Measurements from ENCODE around the gene FAM151B. TPM values are rescaled to one million over a fixed set of nuclear protein-coding genes. Genes with fewer than 3 reads are reported as not detected.

The FAM151B gene
- total and polyA plus RNA-seq, 2 of the 8 experiments (the other 6 are each of a cell fraction or from before 2014, with no cell fraction given), result 0.62 to 1.1 TPM

DNA sequence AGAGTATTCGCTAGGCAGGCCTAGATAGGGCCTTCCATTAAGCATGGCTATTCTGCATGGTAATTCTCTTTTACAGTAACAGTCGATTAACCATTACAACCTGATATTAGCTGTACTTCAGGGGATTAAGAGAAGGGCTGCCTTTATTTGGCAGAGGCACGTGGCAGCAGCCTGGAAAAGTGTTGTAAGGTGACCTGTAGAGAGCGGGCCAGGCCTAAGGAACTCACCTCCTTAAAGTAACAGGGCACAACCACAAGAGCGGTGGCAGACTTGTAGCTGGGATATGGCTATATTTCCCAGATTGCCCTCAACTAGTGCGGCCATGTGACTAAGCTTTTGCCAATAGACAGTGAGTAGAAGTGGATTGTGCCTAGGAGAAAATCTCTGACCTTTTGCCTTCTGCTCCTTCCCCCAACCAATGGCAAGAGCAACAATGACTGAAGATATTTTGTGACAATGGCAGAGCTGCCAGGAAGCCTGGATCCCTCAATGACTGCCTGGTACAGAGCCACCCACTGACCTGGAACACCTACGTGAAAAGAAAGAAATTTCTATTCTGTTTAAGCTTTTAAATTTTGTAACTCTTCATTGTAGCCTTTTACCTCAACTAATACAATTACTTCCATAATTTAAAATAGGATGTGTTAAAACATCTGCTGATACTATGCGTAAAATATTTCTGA, 101.1 kb downstream of the FAM151B start:
- Histone ChIP-seq H2BK120ac (replicated peaks; ENCODE audit: low read depth, low read length) (no peak overlapping the region), H2BK20ac (ENCODE audit: low read length) (no peak overlapping the region), H3K14ac (ENCODE audit: insufficient read length) (no peak overlapping the region), H3K56ac (replicated peaks; ENCODE audit: insufficient read length, low read depth, low read length) (no peak overlapping the region), H3K4me1 (replicated peaks in 1 of 4; ENCODE audit: control insufficient read depth in 3 of 4, insufficient read depth in 4 of 4, low read length in 3 of 4) (no peaks in the 10 kb centered on the region; a peak in 1 of 7 replicates), H3K27ac (ENCODE audit: low read depth, low read length) (no peak overlapping the region), H4K20me1 (replicated peaks in 1 of 2; ENCODE audit: control insufficient read depth in 1 of 2, insufficient read depth in 2 of 2, low read length in 2 of 2) (no peaks in the 10 kb centered on the region), H2AFZ (ENCODE audit: low read length) (peak overlapping the region; percentile 55), H2BK12ac (ENCODE audit: low read depth, low read length) (no peak overlapping the region), H3K27me3 (replicated peaks in 1 of 4; ENCODE audit: control insufficient read depth in 3 of 4, extremely low read depth in 1 of 4, insufficient read depth in 3 of 4, low read length in 3 of 4) (no peaks in the 10 kb centered on the region), H2BK5ac (ENCODE audit: low read depth, low read length) (no peak overlapping the region), H3K4ac (replicated peaks; ENCODE audit: insufficient read length, low read depth, low read length) (no peak overlapping the region), H3K9me3 (ENCODE audit: insufficient read depth in 2 of 2, low read depth in 1 of 2, low read length in 1 of 2) (no peaks in the 10 kb centered on the region), H3K18ac (ENCODE audit: extremely low read depth, low read length) (no peak overlapping the region), H3K23me2 (ENCODE audit: low read depth, low read length) (no peaks in the 10 kb centered on the region), H3K4me3 (ENCODE audit: extremely low read depth in 1 of 4, insufficient read depth in 2 of 4, low read depth in 3 of 4, low read length in 4 of 4) (no peak overlapping the region), H3K23ac (ENCODE audit: insufficient read length) (no peak overlapping the region), H3K79me2 (ENCODE audit: control insufficient read depth in 1 of 2, insufficient read depth in 2 of 2, low read length in 2 of 2) (no peaks in the 10 kb centered on the region), H2AK5ac (ENCODE audit: low read depth, low read length) (no peak overlapping the region), H4K91ac (replicated peaks; ENCODE audit: insufficient read length, low read length) (no peak overlapping the region), H4K5ac (ENCODE audit: insufficient read length, low read depth, low read length) (no peak overlapping the region), H3K4me2 (ENCODE audit: insufficient read depth in 1 of 2, low read depth in 2 of 2, low read length in 2 of 2) (no peak overlapping the region), H2BK15ac (ENCODE audit: low read length) (no peak overlapping the region), H3K79me1 (ENCODE audit: low read depth, low read length) (no peaks in the 10 kb centered on the region), H4K8ac (ENCODE audit: extremely low read depth, insufficient read depth, low read length) (no peak overlapping the region), H3K9ac (replicated peaks in 1 of 4; ENCODE audit: extremely low read depth in 1 of 4, low read depth in 3 of 4, low read length in 3 of 4) (no peak overlapping the region; a peak in 1 of 7 replicates), H3K36me3 (ENCODE audit: control insufficient read depth in 2 of 4, insufficient read depth in 4 of 4, low read length in 3 of 4) (no peaks in the 10 kb centered on the region)
- TF ChIP-seq, protein P1, sequence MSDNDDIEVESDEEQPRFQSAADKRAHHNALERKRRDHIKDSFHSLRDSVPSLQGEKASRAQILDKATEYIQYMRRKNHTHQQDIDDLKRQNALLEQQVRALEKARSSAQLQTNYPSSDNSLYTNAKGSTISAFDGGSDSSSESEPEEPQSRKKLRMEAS (IDR thresholded peaks at IDR 0.05), result no peak
- no peak for TF ChIP-seq ZNF274 (IDR thresholded peaks at IDR 0.05; ENCODE audit: borderline replicate concordance, extremely low read depth, low read length)
- TF ChIP-seq, protein P2, sequence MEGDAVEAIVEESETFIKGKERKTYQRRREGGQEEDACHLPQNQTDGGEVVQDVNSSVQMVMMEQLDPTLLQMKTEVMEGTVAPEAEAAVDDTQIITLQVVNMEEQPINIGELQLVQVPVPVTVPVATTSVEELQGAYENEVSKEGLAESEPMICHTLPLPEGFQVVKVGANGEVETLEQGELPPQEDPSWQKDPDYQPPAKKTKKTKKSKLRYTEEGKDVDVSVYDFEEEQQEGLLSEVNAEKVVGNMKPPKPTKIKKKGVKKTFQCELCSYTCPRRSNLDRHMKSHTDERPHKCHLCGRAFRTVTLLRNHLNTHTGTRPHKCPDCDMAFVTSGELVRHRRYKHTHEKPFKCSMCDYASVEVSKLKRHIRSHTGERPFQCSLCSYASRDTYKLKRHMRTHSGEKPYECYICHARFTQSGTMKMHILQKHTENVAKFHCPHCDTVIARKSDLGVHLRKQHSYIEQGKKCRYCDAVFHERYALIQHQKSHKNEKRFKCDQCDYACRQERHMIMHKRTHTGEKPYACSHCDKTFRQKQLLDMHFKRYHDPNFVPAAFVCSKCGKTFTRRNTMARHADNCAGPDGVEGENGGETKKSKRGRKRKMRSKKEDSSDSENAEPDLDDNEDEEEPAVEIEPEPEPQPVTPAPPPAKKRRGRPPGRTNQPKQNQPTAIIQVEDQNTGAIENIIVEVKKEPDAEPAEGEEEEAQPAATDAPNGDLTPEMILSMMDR (IDR thresholded peaks at IDR 0.05; ENCODE audit: control extremely low read depth in 1 of 3, insufficient read depth in 1 of 3, low read depth in 1 of 3, low read length in 3 of 3), result peak in 1 of 3 experiments; percentile 18; a peak in 2 of 4 replicates
- peak; percentile 20 to 36; a peak in 2 of 4 replicates for TF ChIP-seq RAD21 (IDR thresholded peaks at IDR 0.05 in 1 of 2, conservative IDR thresholded peaks at IDR 0.05 in 1 of 2; ENCODE audit: low read depth in 2 of 2, low read length in 2 of 2)
- TF ChIP-seq JUN (IDR thresholded peaks at IDR 0.05; ENCODE audit: low read depth, low read length), result no peak
- 75% methylated on average over 8 of the region's 8 CpGs; no CpG with 5 or more reads in 1 of the 2 experiments for WGBS, 2 experiments (ENCODE audit: extremely low coverage in 1 of 2, insufficient coverage in 1 of 2, insufficient read length in 1 of 2, insufficient replicate concordance in 2 of 2, low coverage in 1 of 2, low lambda C conversion rate in 2 of 2, missing lambda C conversion rate in 1 of 2)
- ChIA-PET CTCF (ENCODE audit: partially characterized antibody) (interaction anchor here (0.9 to 1.9 kb wide), 5 partner anchors 11 to 108 kb away, joined by 3 to 7 read pairs (median 3); no protein-coding TSS in a partner anchor), POLR2A (ENCODE audit: partially characterized antibody) (no interaction called here)
- FAIRE-seq, result no peak
- DNase-seq (ENCODE audit: low read depth in 1 of 2, low spot score in 2 of 2), result peak in 1 of 2 experiments; percentile 39
